Lung (tissue), 12 donors: ENCODE data around the gene NPHP1. TPM values are rescaled to one million over a fixed set of nuclear protein-coding genes. Genes with fewer than 3 reads are reported as not detected.
A peak's percentile ranks its signal among the peaks of the same experiment; 100 is the strongest.

ENCODE experiments used
- ATAC-seq: fragments of 200-7000 bp; cut with Tn5 transposase; one replicate; pipeline ENCODE4 v1.9.1; 2020; ENCODE audit warnings: moderate number of reproducible peaks; ENCODE audit not compliant: insufficient read depth, low FRiP score
- DNase-seq, 3 donors: peaks; one replicate each; pipeline ENCODE4 v3.0.0-alpha.2; 2013 to 2017
- H3K27ac ChIP-seq, 2 donors: one replicate each; pipeline ENCODE4 v1.5.1; 2013; ENCODE audit warnings: mild to moderate bottlenecking in 2 of 2, moderate library complexity in 2 of 2, control low read depth in 1 of 2, inconsistent platforms in 1 of 2, low read depth in 1 of 2, low read length in 1 of 2
- H3K27me3 ChIP-seq, 3 donors: one replicate each; pipeline ENCODE4 v1.5.1; 2013; ENCODE audit warnings: low read length in 2 of 3; ENCODE audit not compliant: control insufficient read depth in 3 of 3, insufficient read depth in 3 of 3
- H3K36me3 ChIP-seq, 4 donors: one replicate each; pipeline ENCODE4 v1.5.1; 2013; ENCODE audit warnings: low read length in 4 of 4, mild to moderate bottlenecking in 1 of 4, moderate library complexity in 1 of 4; ENCODE audit not compliant: control insufficient read depth in 4 of 4, insufficient read depth in 4 of 4
- H3K4me1 ChIP-seq, 5 donors: one replicate each; pipeline ENCODE4 v1.5.1; 2013; ENCODE audit warnings: low read length in 5 of 5, mild to moderate bottlenecking in 2 of 5, moderate library complexity in 1 of 5; ENCODE audit not compliant: control insufficient read depth in 5 of 5, insufficient read depth in 5 of 5
- H3K4me3 ChIP-seq: one replicate; pipeline ENCODE4 v1.5.1; 2013; ENCODE audit warnings: mild to moderate bottlenecking, control low read depth, moderate library complexity
- H3K9ac ChIP-seq, 2 donors: one replicate each; pipeline ENCODE4 v1.5.1; 2013; ENCODE audit warnings: low read length in 2 of 2, control low read depth in 1 of 2; ENCODE audit not compliant: insufficient read depth in 1 of 2
- H3K9me3 ChIP-seq, 4 donors: one replicate each; pipeline ENCODE4 v1.5.1; 2013; ENCODE audit warnings: low read length in 3 of 4, mild to moderate bottlenecking in 1 of 4, moderate library complexity in 1 of 4; ENCODE audit not compliant: control insufficient read depth in 4 of 4, insufficient read depth in 3 of 4
- CTCF ChIP-seq: IDR thresholded peaks from 2 replicates; pipeline ENCODE4 v1.5.1; 2012; ENCODE audit warnings: mild to moderate bottlenecking; ENCODE audit errors: control extremely low read depth, extremely low read depth
- WGBS, 2 donors: extraction: QIAGEN DNeasy Blood & Tissue Kit; methylation state at CpG; one replicate each; pipeline ENCODE4 v1.1.7; 2013; 5-methylcytosine and 5-hydroxymethylcytosine counted together
- polyA plus RNA-seq, 2 donors: library from polyadenylated mRNA; stranded (reverse); fragments of 200-250 nt; gene quantifications; one replicate each; pipeline ENCODE4 v1.2.1, GENCODE V29; 2013
- total RNA-seq, 2 donors: library from RNA; depleted of rRNA in 1 of 2; stranded (reverse); fragments of >200 nt in 1 of 2; gene quantifications; one replicate each; pipeline ENCODE4 v1.2.1, GENCODE V29; 2014 to 2021
- donor health status: control.
- donor health status: control.
- donor health status: Bipolar disorder and iron deficiency.
- donor health status: healthy.
- donor health status: DM: yes; HTN: yes; CAD: no.

NPHP1 gene
- total and polyA plus RNA-seq, 4 donors, result 6.0 to 17.1 (median 11.7) TPM

- no peak for TF ChIP-seq CTCF
- DNase-seq (peak in 2 of 3 donors; percentile 51 to 69), ATAC-seq (peak; percentile 20)
- no peaks in the 10 kb centered on the region for H3K27me3 ChIP-seq
- no peak overlapping the region for H3K9ac ChIP-seq
- H3K27ac ChIP-seq, result peak overlapping the region in 1 of 2 donors; percentile 96
- H3K4me1 ChIP-seq, result peaks cover 2 to 52% (median 18%) of the 10 kb centered on the region in 5 donors
- no peaks in the 10 kb centered on the region for H3K9me3 ChIP-seq
- H3K4me3 ChIP-seq, result no peak overlapping the region
- H3K36me3 ChIP-seq, result no peaks in the 10 kb centered on the region
- 68 to 81% methylated on average over 10 of the region's 10 CpGs for WGBS, 2 donors
These were observed 100.6 kb downstream of the NPHP1 start for GRCh38 chr2:110104025-110104771.

GRCh38 chr2:110103061-110103961 is 101.5 kb downstream of the NPHP1 start:
- Histone ChIP-seq H3K27ac (peak overlapping the region in 1 of 2 donors; percentile 96), H3K9me3 (no peaks in the 10 kb centered on the region), H3K27me3 (no peaks in the 10 kb centered on the region), H3K36me3 (no peaks in the 10 kb centered on the region), H3K4me3 (no peak overlapping the region), H3K4me1 (peaks cover 2 to 55% (median 22%) of the 10 kb centered on the region in 5 donors), H3K9ac (no peak overlapping the region)
- DNase-seq (no peak), ATAC-seq (no peak)
- no peak for TF ChIP-seq CTCF
- WGBS, 2 donors, result 73 to 85% methylated on average over 19 to 20 of the region's 20 CpGs

GRCh38 chr2:110101901-110102803 is 102.7 kb downstream of the NPHP1 start:
- no peak for TF ChIP-seq CTCF

More at GRCh38 chr2:110101901-110102803, 102.7 kb downstream of the NPHP1 start:
- Histone ChIP-seq H3K4me1 (peaks cover 2 to 50% (median 22%) of the 10 kb centered on the region in 5 donors), H3K9me3 (no peaks in the 10 kb centered on the region), H3K36me3 (no peaks in the 10 kb centered on the region), H3K4me3 (no peak overlapping the region), H3K9ac (peak overlapping the region in 1 of 2 donors; percentile 36), H3K27me3 (no peaks in the 10 kb centered on the region), H3K27ac (peak overlapping the region; percentile 86 to 96)
- WGBS, 2 donors, result 57 to 68% methylated on average over 9 of the region's 9 CpGs
- no peak for DNase-seq
- no peak for ATAC-seq
